HG03565 (cell line): ENCODE data around the gene SSTR1.

ENCODE experiments used
- ATAC-seq: cut with Tn5 transposase; IDR thresholded peaks from one replicate; pipeline ENCODE4 v1.9.1; 2021; ENCODE audit warnings: mild to moderate bottlenecking, moderate library complexity; ENCODE audit not compliant: unreplicated experiment

Gene SSTR1

DNA sequence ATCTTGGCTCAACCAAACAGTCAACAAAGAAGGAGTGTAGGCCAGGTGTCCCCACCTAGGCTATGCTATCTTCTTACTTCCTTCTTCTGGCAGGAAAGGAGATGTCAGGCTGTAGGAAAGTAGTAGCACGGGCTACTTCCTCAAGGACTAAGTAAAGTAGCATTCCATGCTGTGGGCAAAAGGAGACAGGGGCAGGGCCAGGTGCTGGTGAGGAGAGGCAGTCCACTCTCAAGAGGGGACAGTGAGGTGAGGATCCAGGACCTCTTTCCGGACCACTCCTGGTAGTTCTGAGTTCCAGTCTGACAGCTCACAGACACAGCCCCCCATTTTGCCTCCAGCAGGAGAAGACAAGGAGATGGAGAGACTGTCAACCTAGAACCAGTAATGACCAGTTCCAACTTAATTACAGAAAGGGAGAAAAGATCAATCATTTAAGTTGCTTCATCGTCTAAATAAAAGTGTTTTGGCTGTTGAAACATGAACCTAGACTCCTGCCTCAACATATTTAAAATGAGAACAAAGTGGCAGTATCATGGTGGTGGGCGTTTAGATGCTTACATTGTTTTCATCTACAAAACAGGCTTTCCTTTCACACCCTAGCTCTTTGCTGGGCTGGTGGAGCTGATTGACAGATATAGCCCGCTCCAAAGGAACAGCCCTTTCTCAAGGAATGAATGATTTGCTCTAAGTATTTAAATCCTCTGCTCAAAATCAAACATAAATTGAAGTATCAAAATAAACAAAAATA lies 5.1 kb upstream of the SSTR1 start:
- no peak for ATAC-seq

- no peak for ATAC-seq
These were observed 3.6 kb upstream of the SSTR1 start for GRCh38 chr14:38203929-38204718.

DNA sequence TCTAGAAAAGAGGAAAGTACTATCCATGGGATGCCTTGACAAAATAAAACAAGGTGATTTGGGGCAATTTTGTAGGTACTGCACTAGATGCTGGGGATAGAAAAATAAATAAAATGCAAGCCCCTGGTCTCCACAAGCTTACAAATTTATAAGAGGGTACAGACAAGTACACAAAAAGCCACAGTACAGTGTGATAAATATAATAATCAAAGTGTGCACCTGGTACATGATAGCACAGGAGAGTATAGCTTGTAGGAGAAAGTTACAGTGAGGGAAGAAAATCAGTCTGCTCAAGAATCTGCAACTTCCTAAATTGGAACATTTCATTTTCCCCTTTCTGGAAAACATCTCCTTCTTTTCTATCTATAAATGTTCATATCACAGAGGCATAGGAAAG lies 3.0 kb upstream of the SSTR1 start:
- no peak for ATAC-seq

- ATAC-seq: no peak
These were observed 2.4 kb upstream of the SSTR1 start for GRCh38 chr14:38205119-38205813.

- no peak for ATAC-seq
These were observed 1.6 kb upstream of the SSTR1 start for GRCh38 chr14:38205949-38206665.

DNA sequence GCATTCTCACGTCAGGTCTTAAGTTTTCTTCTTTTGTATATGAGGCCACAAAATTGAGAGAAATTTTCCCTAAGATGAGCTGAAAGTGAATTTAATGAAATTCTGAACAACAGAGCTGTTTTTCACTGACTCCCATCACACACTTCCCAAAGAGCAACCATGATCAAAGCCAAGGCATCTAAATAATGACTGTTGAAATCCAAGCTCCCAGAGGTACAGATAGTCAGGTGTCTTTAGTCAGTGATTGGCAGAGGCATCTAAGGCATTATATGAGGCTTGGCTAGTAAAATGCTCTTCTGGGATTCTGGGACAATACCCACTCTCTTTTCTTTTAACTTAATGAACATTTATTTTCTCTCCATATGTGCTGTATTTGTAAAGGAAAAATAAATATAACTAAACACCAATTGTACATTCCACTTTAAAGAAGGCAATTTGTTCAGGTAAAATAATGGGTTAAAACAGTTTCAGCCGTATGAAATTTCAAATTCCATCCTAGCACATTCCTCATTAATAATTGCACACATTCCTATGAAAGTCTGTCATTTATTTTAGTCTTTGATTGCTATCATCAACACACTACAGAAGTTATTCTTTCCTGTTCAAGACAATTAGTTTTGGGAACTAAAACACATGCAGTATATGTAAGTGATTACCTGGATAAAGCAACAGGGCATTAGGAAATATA lies 871 bp upstream of the SSTR1 start:
- no peak for ATAC-seq

GRCh38 chr14:38207377-38207735 lies 348 bp upstream of the SSTR1 start:
- ATAC-seq: no peak

DNA sequence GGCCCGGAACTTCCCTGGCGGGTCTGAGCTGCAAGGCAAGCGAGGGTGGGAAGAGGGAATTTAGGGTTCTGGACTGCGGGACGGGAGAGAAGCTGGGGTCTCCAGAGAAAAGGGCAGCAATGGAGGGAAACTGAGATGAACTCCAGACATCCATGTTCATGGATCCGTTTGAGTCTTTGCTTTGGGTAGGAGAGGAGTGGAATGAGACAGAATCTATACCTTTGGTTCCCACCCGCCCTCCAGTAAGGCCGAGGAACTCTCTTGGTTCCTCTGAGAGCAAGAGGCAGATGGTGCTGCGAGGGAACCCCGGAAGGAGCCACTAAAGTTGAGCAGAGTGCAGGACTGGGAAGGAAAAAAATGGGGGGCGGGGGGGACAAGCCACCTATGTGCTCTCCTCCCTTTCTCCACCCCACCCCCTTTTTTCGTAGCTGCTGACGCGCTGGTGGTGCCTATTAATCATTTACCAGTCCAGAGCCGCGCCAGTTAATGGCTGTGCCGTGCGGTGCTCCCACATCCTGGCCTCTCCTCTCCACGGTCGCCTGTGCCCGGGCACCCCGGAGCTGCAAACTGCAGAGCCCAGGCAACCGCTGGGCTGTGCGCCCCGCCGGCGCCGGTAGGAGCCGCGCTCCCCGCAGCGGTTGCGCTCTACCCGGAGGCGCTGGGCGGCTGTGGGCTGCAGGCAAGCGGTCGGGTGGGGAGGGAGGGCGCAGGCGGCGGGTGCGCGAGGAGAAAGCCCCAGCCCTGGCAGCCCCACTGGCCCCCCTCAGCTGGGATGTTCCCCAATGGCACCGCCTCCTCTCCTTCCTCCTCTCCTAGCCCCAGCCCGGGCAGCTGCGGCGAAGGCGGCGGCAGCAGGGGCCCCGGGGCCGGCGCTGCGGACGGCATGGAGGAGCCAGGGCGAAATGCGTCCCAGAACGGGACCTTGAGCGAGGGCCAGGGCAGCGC lies 1.2 kb downstream of the SSTR1 start:
- no peak for ATAC-seq

GRCh38 chr14:38209572-38210557 lies 2.2 kb downstream of the SSTR1 start:
- no peak for ATAC-seq

DNA sequence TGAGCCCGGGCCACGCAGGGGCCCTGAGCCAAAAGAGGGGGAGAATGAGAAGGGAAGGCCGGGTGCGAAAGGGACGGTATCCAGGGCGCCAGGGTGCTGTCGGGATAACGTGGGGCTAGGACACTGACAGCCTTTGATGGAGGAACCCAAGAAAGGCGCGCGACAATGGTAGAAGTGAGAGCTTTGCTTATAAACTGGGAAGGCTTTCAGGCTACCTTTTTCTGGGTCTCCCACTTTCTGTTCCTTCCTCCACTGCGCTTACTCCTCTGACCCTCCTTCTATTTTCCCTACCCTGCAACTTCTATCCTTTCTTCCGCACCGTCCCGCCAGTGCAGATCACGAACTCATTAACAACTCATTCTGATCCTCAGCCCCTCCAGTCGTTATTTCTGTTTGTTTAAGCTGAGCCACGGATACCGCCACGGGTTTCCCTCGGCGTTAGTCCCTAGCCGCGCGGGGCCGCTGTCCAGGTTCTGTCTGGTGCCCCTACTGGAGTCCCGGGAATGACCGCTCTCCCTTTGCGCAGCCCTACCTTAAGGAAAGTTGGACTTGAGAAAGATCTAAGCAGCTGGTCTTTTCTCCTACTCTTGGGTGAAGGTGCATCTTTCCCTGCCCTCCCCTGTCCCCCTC lies 3.0 kb downstream of the SSTR1 start:
- no peak for ATAC-seq

DNA sequence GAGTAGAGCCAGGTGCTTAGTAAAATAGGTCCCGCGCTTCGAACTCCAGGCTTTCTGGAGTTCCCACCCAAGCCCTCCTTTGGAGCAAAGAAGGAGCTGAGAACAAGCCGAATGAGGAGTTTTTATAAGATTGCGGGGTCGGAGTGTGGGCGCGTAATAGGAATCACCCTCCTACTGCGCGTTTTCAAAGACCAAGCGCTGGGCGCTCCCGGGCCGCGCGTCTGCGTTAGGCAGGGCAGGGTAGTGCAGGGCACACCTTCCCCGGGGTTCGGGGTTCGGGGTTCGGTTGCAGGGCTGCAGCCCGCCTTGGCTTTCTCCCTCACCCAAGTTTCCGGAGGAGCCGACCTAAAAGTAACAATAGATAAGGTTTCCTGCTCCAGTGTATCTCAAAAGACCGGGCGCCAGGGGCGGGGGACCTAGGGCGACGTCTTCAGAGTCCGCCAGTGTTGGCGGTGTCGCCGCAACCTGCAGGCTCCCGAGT lies 3.6 kb downstream of the SSTR1 start:
- no peak for ATAC-seq

DNA sequence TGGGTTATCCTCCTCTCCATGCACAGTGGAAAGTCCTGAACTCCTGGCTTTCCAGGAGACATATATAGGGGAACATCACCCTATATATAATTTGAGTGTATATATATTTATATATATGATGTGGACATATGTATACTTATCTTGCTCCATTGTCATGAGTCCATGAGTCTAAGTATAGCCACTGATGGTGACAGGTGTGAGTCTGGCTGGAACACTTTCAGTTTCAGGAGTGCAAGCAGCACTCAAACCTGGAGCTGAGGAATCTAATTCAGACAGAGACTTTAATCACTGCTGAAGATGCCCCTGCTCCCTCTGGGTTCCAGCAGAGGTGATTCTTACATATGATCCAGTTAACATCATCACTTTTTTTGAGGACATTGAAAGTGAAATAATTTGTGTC lies 4.4 kb downstream of the SSTR1 start:
- no peak for ATAC-seq

DNA sequence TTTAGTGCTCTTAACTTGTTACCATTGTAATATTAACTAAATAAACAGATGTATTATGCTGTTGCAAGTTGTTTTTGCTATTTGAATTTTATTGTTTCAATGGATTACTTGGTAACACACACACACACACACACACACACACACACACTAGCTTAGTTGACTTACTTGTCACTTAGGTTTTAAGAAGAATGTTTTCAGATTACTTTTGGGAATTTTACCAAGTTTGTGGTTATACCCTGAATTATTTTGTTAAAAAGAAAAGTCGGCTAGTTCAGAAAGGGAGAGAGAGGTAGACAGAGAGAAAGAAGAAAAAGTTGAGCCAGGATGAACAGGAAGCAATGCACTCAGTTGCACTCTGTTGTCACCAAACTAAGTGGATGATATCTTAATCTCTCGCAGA lies 5.3 kb downstream of the SSTR1 start:
- ATAC-seq: no peak

- no peak for ATAC-seq
These were observed 9.8 kb downstream of the SSTR1 start for GRCh38 chr14:38217553-38217952.

DNA sequence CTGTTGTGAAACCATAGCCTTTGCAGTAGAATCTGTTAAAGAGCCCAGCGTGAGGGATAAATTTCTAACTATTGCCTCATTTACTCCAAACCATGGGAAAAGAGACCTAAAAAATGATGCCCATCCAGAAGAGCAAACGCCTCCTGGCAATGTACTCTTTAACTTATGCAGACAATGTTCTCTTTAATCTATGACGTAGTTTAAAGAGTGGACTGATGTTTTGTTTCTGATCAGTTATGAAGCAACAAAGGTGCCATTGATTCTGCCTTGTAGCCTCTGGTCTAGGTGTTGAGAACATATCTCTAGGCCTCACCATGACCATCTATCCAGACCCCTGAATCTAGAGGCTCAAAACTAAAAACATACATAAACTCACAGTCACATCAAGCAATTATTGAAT lies 13.4 kb downstream of the SSTR1 start:
- ATAC-seq: no peak

DNA sequence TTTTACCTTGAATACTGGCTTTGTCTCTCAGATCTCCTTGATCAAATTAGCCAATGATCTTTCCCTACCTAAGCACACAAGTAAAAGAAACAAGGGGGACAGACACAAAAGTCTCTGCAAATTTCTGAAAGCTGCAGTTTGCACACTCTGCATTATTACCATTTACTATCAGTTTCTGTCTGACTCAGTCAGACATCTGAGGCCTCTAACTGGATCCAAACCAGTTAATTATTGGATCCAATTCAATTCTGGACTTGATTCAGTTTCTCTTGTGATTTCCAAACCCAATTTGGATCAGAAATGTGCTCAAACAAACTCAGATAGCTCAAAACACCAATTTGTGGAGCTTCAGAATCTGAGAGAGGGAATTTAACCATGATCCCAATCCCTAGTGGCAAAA lies 16.6 kb downstream of the SSTR1 start:
- no peak for ATAC-seq

DNA sequence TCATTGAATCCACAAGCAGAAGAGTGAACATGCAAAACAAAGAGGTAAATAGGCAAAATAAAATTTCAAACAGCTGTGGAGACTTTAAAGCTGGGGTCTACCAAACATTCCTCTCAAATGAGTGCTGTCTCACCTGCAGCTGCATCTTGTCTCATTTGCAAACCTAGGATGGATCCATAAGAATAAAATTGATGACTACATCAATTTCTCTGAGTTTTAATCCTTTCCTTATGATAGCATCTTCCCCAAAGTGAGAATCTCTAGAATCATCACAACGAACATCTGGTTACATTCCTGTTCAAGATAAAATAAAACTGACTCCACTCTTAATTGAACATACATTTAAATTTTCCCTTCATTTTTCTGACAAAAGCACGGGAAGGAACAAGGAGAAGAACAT lies 18.2 kb downstream of the SSTR1 start:
- no peak for ATAC-seq

GRCh38 chr14:38226366-38226765 lies 18.7 kb downstream of the SSTR1 start:
- no peak for ATAC-seq
